ENCODE data around the gene NHERF1. TPM values are rescaled to one million over a fixed set of nuclear protein-coding genes. Genes with fewer than 3 reads are reported as not detected.

The NHERF1 gene
- total RNA-seq (2014; rRNA removed; shearing (Covaris generic)) = 32.8 and 41.8 TPM in 2 replicates
- 38.2 and 42.8 TPM in 2 replicates for polyA plus RNA-seq (2015; cell fraction: cytosol; rRNA removed)
- 30.6 and 31.5 TPM in 2 replicates for polyA plus RNA-seq (2015; cell fraction: nucleus; rRNA removed)

GRCh38 chr17:74748529-74749278 is at the start of gene NHERF1:
Gene NHERF1, plus strand, starts transcription at chr17:74748628. Its CDS starts 219 bp downstream, at chr17:74748847.
- peak; percentile 91 for DNase-seq (ENCODE audit: low read depth)

GRCh38 chr17:74699236-74699635 is 49.2 kb upstream of the NHERF1 start:
- no peak for DNase-seq (ENCODE audit: low read depth)

GRCh38 chr17:74702116-74702871 is 46.1 kb upstream of the NHERF1 start:
- DNase-seq (ENCODE audit: low read depth) = no peak

- DNase-seq (ENCODE audit: low read depth) = no peak
Measured at GRCh38 chr17:74703311-74703710, 45.1 kb upstream of the NHERF1 start.

- DNase-seq (ENCODE audit: low read depth) = no peak
Measured at GRCh38 chr17:74704544-74704943, 43.9 kb upstream of the NHERF1 start.

- no peak for DNase-seq (ENCODE audit: low read depth)
Measured at GRCh38 chr17:74711058-74711824, 37.2 kb upstream of the NHERF1 start.

- no peak for DNase-seq (ENCODE audit: low read depth)
Measured at GRCh38 chr17:74712301-74712700, 36.1 kb upstream of the NHERF1 start.

GRCh38 chr17:74712756-74713155 is 35.7 kb upstream of the NHERF1 start, which contains the start of gene CD300LF:
Gene CD300LF, minus strand, starts transcription at chr17:74712923. Its CDS starts 57 bp downstream, at chr17:74712866.
- DNase-seq (ENCODE audit: low read depth) = no peak

GRCh38 chr17:74713171-74713755 is 35.2 kb upstream of the NHERF1 start:
- DNase-seq (ENCODE audit: low read depth) = no peak

- DNase-seq (ENCODE audit: low read depth) = no peak
Measured at GRCh38 chr17:74715144-74715543, 33.3 kb upstream of the NHERF1 start.

GRCh38 chr17:74720506-74720905 is 27.9 kb upstream of the NHERF1 start:
- DNase-seq (ENCODE audit: low read depth) = no peak

GRCh38 chr17:74722782-74723181 is 25.6 kb upstream of the NHERF1 start:
- no peak for DNase-seq (ENCODE audit: low read depth)

- DNase-seq (ENCODE audit: low read depth) = no peak
Measured at GRCh38 chr17:74723891-74724290, 24.5 kb upstream of the NHERF1 start.

GRCh38 chr17:74725111-74725510 is 23.3 kb upstream of the NHERF1 start:
- DNase-seq (ENCODE audit: low read depth) = no peak

GRCh38 chr17:74728033-74728701 is 20.3 kb upstream of the NHERF1 start:
- DNase-seq (ENCODE audit: low read depth) = no peak

GRCh38 chr17:74728702-74729075 is 19.7 kb upstream of the NHERF1 start:
- DNase-seq (ENCODE audit: low read depth) = no peak

GRCh38 chr17:74729368-74729767 is 19.1 kb upstream of the NHERF1 start:
- no peak for DNase-seq (ENCODE audit: low read depth)

- no peak for DNase-seq (ENCODE audit: low read depth)
Measured at GRCh38 chr17:74729866-74730265, 18.6 kb upstream of the NHERF1 start.

- DNase-seq (ENCODE audit: low read depth) = no peak
Measured at GRCh38 chr17:74730491-74731346, 17.7 kb upstream of the NHERF1 start.

GRCh38 chr17:74731347-74731605 is 17.2 kb upstream of the NHERF1 start:
- no peak for DNase-seq (ENCODE audit: low read depth)
